ENCODE measurements around the gene MYO18B.

DNA sequence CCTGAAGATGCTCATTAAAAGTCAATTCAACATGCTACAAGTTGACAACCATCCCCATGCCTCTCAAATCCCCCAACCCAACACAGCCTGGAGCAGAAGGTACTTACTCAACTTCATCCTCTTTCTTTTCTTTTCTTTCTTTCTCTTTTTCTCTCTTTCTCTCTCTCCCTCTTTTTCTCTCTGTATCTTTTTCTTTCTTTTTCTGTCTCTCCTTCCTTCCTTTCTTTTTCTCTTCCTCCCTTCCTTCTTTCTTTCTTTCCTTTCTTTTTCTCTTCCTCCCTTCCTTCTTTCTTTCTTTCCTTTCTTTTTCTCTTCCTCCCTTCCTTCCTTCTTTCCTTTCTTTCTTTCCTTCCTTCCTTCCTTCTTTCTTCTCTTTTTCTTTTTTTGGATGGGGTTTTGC lies 291.6 kb downstream of the MYO18B start:
- no peak for TF ChIP-seq TAF1 (IDR thresholded peaks at IDR 0.05; ENCODE audit: borderline replicate concordance, insufficient read depth, low read length)
- TF ChIP-seq POLR2AphosphoS5 (IDR thresholded peaks at IDR 0.05; ENCODE audit: low read depth, low read length), result no peak
- TF ChIP-seq, protein P1, sequence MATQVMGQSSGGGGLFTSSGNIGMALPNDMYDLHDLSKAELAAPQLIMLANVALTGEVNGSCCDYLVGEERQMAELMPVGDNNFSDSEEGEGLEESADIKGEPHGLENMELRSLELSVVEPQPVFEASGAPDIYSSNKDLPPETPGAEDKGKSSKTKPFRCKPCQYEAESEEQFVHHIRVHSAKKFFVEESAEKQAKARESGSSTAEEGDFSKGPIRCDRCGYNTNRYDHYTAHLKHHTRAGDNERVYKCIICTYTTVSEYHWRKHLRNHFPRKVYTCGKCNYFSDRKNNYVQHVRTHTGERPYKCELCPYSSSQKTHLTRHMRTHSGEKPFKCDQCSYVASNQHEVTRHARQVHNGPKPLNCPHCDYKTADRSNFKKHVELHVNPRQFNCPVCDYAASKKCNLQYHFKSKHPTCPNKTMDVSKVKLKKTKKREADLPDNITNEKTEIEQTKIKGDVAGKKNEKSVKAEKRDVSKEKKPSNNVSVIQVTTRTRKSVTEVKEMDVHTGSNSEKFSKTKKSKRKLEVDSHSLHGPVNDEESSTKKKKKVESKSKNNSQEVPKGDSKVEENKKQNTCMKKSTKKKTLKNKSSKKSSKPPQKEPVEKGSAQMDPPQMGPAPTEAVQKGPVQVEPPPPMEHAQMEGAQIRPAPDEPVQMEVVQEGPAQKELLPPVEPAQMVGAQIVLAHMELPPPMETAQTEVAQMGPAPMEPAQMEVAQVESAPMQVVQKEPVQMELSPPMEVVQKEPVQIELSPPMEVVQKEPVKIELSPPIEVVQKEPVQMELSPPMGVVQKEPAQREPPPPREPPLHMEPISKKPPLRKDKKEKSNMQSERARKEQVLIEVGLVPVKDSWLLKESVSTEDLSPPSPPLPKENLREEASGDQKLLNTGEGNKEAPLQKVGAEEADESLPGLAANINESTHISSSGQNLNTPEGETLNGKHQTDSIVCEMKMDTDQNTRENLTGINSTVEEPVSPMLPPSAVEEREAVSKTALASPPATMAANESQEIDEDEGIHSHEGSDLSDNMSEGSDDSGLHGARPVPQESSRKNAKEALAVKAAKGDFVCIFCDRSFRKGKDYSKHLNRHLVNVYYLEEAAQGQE (IDR thresholded peaks at IDR 0.05; ENCODE audit: insufficient read depth in 1 of 2, low read depth in 2 of 2, low read length in 2 of 2), result no peak
- TF ChIP-seq FOXP2 (optimal IDR thresholded peaks at IDR 0.05; ENCODE audit: borderline replicate concordance, extremely low read depth, extremely low read length, insufficient read depth), result no peak
- no peak for TF ChIP-seq SIN3A (IDR thresholded peaks at IDR 0.05; ENCODE audit: borderline replicate concordance, insufficient read depth, low read length)

Data from PFSK-1 (cell line).